GM12878 (cell line): Measurements from ENCODE around the gene HAND2.

Experiments
- SREBF2 ChIP-seq: IDR thresholded peaks from 2 replicates; pipeline ENCODE4 v1.6.1; 2012; ENCODE audit warnings: mild to moderate bottlenecking, low read length
- ZBED1 ChIP-seq: IDR thresholded peaks from 2 replicates; pipeline ENCODE4 v1.6.1; 2016; ENCODE audit warnings: borderline replicate concordance
- TF ChIP-seq, protein P1 (sequence below): IDR thresholded peaks from 2 replicates; pipeline ENCODE4 v1.6.1; 2012; ENCODE audit warnings: improper control_type of control experiment, low read depth, low read length; ENCODE audit not compliant: insufficient replicate concordance
- TF ChIP-seq, protein P2 (sequence below), 3 experiments: IDR thresholded peaks in 2 of 3; conservative IDR thresholded peaks in 1 of 3; 2 replicates each; pipeline ENCODE4 v1.5.1; 2011; ENCODE audit warnings: low read depth in 3 of 3, low read length in 3 of 3, mild to moderate bottlenecking in 3 of 3, control low read depth in 2 of 3, moderate library complexity in 2 of 3, inconsistent platforms in 1 of 3, mixed read lengths in 1 of 3; ENCODE audit not compliant: control insufficient read depth in 2 of 3, insufficient read depth in 1 of 3; ENCODE audit errors: extremely low read depth in 1 of 3

DNA sequence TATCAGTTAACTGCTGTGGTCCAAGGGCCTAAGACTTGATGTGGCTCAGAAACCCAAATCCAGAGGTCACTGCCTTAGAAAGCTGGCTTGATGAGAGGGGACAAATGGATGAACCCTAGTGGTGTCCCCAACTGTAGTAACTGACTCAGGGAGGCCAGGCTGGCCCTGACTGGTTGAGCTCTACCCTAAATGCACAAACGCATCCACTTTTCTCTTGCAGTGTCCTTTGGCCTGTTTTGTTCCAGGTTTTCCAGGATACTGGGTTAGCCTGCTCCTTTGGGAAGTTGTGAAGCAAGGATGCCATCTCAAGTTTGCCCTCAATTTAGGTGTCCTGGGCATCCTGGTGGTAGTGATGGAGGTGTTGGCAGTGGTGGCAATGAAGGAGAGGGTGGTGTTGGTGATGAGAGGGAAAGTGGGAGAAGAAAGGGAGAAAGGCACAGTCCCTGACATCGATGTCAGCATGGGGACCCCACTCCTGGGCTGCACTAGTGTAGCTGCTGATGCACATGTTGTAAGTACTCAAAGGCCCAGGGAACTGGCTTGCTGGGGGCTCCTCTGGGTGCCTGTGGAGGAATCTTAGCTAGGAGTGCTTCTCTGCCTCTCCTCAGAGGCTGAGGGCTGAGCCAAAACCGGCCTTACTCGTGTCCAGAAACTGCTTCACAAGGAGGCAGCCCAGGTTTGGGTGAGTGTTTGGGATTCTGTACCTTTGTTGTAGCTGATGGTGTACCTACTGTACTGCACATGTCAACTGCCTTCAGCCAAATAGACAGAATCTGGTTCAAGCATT is 2.9 kb upstream of the HAND2 start:
- TF ChIP-seq, protein P1, sequence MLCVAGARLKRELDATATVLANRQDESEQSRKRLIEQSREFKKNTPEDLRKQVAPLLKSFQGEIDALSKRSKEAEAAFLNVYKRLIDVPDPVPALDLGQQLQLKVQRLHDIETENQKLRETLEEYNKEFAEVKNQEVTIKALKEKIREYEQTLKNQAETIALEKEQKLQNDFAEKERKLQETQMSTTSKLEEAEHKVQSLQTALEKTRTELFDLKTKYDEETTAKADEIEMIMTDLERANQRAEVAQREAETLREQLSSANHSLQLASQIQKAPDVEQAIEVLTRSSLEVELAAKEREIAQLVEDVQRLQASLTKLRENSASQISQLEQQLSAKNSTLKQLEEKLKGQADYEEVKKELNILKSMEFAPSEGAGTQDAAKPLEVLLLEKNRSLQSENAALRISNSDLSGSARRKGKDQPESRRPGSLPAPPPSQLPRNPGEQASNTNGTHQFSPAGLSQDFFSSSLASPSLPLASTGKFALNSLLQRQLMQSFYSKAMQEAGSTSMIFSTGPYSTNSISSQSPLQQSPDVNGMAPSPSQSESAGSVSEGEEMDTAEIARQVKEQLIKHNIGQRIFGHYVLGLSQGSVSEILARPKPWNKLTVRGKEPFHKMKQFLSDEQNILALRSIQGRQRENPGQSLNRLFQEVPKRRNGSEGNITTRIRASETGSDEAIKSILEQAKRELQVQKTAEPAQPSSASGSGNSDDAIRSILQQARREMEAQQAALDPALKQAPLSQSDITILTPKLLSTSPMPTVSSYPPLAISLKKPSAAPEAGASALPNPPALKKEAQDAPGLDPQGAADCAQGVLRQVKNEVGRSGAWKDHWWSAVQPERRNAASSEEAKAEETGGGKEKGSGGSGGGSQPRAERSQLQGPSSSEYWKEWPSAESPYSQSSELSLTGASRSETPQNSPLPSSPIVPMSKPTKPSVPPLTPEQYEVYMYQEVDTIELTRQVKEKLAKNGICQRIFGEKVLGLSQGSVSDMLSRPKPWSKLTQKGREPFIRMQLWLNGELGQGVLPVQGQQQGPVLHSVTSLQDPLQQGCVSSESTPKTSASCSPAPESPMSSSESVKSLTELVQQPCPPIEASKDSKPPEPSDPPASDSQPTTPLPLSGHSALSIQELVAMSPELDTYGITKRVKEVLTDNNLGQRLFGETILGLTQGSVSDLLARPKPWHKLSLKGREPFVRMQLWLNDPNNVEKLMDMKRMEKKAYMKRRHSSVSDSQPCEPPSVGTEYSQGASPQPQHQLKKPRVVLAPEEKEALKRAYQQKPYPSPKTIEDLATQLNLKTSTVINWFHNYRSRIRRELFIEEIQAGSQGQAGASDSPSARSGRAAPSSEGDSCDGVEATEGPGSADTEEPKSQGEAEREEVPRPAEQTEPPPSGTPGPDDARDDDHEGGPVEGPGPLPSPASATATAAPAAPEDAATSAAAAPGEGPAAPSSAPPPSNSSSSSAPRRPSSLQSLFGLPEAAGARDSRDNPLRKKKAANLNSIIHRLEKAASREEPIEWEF: no peak
- TF ChIP-seq, protein P2, sequence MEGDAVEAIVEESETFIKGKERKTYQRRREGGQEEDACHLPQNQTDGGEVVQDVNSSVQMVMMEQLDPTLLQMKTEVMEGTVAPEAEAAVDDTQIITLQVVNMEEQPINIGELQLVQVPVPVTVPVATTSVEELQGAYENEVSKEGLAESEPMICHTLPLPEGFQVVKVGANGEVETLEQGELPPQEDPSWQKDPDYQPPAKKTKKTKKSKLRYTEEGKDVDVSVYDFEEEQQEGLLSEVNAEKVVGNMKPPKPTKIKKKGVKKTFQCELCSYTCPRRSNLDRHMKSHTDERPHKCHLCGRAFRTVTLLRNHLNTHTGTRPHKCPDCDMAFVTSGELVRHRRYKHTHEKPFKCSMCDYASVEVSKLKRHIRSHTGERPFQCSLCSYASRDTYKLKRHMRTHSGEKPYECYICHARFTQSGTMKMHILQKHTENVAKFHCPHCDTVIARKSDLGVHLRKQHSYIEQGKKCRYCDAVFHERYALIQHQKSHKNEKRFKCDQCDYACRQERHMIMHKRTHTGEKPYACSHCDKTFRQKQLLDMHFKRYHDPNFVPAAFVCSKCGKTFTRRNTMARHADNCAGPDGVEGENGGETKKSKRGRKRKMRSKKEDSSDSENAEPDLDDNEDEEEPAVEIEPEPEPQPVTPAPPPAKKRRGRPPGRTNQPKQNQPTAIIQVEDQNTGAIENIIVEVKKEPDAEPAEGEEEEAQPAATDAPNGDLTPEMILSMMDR (IDR thresholded peaks at IDR 0.05 in 2 of 3, conservative IDR thresholded peaks at IDR 0.05 in 1 of 3; ENCODE audit: control insufficient read depth in 2 of 3, extremely low read depth in 1 of 3, insufficient read depth in 1 of 3, low read depth in 3 of 3, low read length in 3 of 3): no peak
- TF ChIP-seq SREBF2: no peak
- TF ChIP-seq ZBED1: no peak
